Body of pancreas (tissue), 4 donors: ENCODE data around the gene SFXN2.

ENCODE experiments used
- POLR2A ChIP-seq, 3 donors: fragments of 450-650 bp; IDR thresholded peaks; one replicate each; pipeline ENCODE4 v1.6.1; 2016; ENCODE audit warnings: antibody characterized with exemption in 3 of 3, mild to moderate bottlenecking in 2 of 3
- TF ChIP-seq, protein P1 (sequence below), 7 experiments: fragments of 450-650 bp in 4 of 7; fragments of 200-600 bp in 3 of 7; sonication (generic) in 3 of 7; IDR thresholded peaks; one replicate each; pipeline ENCODE4 v1.5.1; 2016 to 2019; ENCODE audit warnings: antibody characterized with exemption in 7 of 7

DNA sequence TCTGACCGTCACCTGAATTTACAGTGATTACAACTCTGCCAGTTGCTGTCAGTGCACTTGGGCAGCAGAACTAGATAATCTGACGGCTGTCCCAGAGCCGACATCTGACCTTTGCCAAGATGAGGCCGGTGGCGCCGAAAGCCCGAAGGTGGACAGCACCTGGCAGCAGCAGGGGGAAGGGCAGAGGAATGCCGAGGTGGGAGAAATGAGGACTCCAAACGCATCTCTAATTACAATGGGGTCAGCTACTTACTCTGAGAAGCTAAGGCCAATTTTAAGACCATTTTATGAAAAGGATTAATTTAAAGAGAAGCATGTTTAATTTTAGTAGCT is 36.4 kb upstream of the SFXN2 start:
- TF ChIP-seq, protein P1, sequence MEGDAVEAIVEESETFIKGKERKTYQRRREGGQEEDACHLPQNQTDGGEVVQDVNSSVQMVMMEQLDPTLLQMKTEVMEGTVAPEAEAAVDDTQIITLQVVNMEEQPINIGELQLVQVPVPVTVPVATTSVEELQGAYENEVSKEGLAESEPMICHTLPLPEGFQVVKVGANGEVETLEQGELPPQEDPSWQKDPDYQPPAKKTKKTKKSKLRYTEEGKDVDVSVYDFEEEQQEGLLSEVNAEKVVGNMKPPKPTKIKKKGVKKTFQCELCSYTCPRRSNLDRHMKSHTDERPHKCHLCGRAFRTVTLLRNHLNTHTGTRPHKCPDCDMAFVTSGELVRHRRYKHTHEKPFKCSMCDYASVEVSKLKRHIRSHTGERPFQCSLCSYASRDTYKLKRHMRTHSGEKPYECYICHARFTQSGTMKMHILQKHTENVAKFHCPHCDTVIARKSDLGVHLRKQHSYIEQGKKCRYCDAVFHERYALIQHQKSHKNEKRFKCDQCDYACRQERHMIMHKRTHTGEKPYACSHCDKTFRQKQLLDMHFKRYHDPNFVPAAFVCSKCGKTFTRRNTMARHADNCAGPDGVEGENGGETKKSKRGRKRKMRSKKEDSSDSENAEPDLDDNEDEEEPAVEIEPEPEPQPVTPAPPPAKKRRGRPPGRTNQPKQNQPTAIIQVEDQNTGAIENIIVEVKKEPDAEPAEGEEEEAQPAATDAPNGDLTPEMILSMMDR (IDR thresholded peaks at IDR 0.05) = no peak
- TF ChIP-seq POLR2A (IDR thresholded peaks at IDR 0.05) = no peak
